Ovary (tissue), 3 donors: ENCODE measurements around the gene MPP2.

Source experiments
- EP300 ChIP-seq: sonication (generic); formaldehyde crosslinking; IDR thresholded peaks from one replicate; pipeline ENCODE4 v1.6.1; 2017; ENCODE audit warnings: antibody characterized with exemption
- POLR2A ChIP-seq: fragments of 450-650 bp; IDR thresholded peaks from one replicate; pipeline ENCODE4 v1.6.1; 2017; ENCODE audit warnings: antibody characterized with exemption, mild to moderate bottlenecking, moderate library complexity
- TF ChIP-seq, protein P1 (sequence below), 3 donors: fragments of 450-650 bp in 2 of 3; fragments of 200-600 bp in 1 of 3; IDR thresholded peaks; one replicate each; pipeline versions ENCODE4 v1.5.1 to v1.8.0; 2016 to 2022; ENCODE audit warnings: antibody characterized with exemption in 3 of 3, mild to moderate bottlenecking in 1 of 3
- donor health status: DM: no; HTN: no; CAD: no.

DNA sequence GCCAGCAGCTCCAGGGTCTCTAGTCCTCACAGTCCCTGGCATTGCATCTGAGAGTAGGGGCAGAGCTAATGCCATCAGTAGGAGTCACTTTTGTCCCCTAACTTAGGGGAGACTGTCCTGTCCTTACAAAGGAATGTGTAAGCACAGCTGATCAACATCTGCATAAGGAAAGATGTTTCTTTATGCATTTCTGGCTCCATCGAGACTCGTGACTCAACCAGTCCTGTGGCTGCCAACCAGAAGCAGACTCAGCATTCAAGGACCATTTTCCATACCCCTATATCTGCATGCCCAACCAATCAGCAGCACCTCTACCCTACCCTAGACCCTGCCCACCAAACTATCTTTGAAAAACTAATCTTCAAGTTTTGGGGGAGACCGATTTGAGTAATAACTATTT, 8.2 kb upstream of the MPP2 start:
- TF ChIP-seq EP300 (no peak), POLR2A (no peak)
- TF ChIP-seq, protein P1, sequence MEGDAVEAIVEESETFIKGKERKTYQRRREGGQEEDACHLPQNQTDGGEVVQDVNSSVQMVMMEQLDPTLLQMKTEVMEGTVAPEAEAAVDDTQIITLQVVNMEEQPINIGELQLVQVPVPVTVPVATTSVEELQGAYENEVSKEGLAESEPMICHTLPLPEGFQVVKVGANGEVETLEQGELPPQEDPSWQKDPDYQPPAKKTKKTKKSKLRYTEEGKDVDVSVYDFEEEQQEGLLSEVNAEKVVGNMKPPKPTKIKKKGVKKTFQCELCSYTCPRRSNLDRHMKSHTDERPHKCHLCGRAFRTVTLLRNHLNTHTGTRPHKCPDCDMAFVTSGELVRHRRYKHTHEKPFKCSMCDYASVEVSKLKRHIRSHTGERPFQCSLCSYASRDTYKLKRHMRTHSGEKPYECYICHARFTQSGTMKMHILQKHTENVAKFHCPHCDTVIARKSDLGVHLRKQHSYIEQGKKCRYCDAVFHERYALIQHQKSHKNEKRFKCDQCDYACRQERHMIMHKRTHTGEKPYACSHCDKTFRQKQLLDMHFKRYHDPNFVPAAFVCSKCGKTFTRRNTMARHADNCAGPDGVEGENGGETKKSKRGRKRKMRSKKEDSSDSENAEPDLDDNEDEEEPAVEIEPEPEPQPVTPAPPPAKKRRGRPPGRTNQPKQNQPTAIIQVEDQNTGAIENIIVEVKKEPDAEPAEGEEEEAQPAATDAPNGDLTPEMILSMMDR (IDR thresholded peaks at IDR 0.05), result no peak
